ENCODE data around the gene CEL. TPM values are rescaled to one million over a fixed set of nuclear protein-coding genes. Genes with fewer than 3 reads are reported as not detected.

CEL gene
- total RNA-seq, 2 donors from 2014 or later, result 1.7 to 3.3 TPM

DNA sequence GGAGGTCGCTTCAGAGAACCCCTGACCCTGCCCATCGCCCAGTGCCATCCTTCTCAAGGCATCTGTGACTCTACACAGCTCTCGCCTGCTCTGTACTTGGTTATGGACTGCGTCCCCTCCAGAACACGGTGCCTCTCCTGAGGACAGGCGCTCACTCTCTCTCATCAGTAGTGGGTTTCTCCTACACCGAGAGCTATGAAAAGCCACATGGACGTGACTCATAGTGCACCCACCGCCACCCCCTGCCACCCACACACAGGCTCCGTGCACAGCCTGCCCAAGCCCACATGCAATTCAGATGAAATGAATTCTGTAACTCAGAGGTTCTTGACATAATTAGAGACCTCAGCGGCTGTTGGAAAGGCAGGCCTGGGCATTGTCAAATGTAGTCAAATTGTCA is 17.1 kb upstream of the CEL start:
- DNase-seq, result no peak
- Mint-ChIP-seq H3K9me3 (peaks cover 4% of the 10 kb centered on the region), H3K4me1 (no peaks in the 10 kb centered on the region), H3K4me3 (no peak overlapping the region), H3K27me3 (ENCODE audit: insufficient read depth) (no peaks in the 10 kb centered on the region), H3K27ac (no peak overlapping the region), H3K36me3 (ENCODE audit: low read depth) (peaks cover 72% of the 10 kb centered on the region)
- TF ChIP-seq CTCF (conservative IDR thresholded peaks at IDR 0.05), result no peak
- 94 to 96% methylated on average over 10 to 11 of the region's 11 CpGs for WGBS, 2 experiments (ENCODE audit: insufficient coverage in 1 of 2, insufficient read length in 1 of 2)
- no peaks in the 10 kb centered on the region for H3K9me3 ChIP-seq (ENCODE audit: control insufficient read depth, low read length)
- H3K27me3 ChIP-seq (ENCODE audit: control insufficient read depth, insufficient read depth, low read length, poor library complexity, severe bottlenecking), result no peaks in the 10 kb centered on the region
- no peak overlapping the region for H3K9ac ChIP-seq (ENCODE audit: extremely low read depth, low read length, poor library complexity, severe bottlenecking)
- no peaks in the 10 kb centered on the region for H3K4me1 ChIP-seq (ENCODE audit: control insufficient read depth, insufficient read depth, low read length)
- no peak overlapping the region for H3K4me3 ChIP-seq (ENCODE audit: low read length)
- peaks cover 88% of the 10 kb centered on the region for H3K36me3 ChIP-seq (ENCODE audit: control insufficient read depth, insufficient read depth, low read length)
- no peak overlapping the region for H3K27ac ChIP-seq (ENCODE audit: low read depth, low read length)

GRCh38 chr9:133045132-133045531 is 16.6 kb upstream of the CEL start:
- H3K4me3 Mint-ChIP-seq, result no peak overlapping the region
- H3K4me3 ChIP-seq (ENCODE audit: low read length), result no peak overlapping the region
- H3K27me3 Mint-ChIP-seq (ENCODE audit: insufficient read depth), result no peaks in the 10 kb centered on the region
- peaks cover 4% of the 10 kb centered on the region for H3K9me3 Mint-ChIP-seq
- no peaks in the 10 kb centered on the region for H3K9me3 ChIP-seq (ENCODE audit: control insufficient read depth, low read length)
- H3K9ac ChIP-seq (ENCODE audit: extremely low read depth, low read length, poor library complexity, severe bottlenecking), result no peak overlapping the region
- H3K36me3 Mint-ChIP-seq (ENCODE audit: low read depth), result peaks cover 76% of the 10 kb centered on the region
- no peaks in the 10 kb centered on the region for H3K27me3 ChIP-seq (ENCODE audit: control insufficient read depth, insufficient read depth, low read length, poor library complexity, severe bottlenecking)
- H3K36me3 ChIP-seq (ENCODE audit: control insufficient read depth, insufficient read depth, low read length), result peaks cover 88% of the 10 kb centered on the region
- H3K4me1 ChIP-seq (ENCODE audit: control insufficient read depth, insufficient read depth, low read length), result no peaks in the 10 kb centered on the region
- H3K4me1 Mint-ChIP-seq, result no peaks in the 10 kb centered on the region
- no peak for TF ChIP-seq CTCF (conservative IDR thresholded peaks at IDR 0.05)
- WGBS, 2 experiments (ENCODE audit: insufficient coverage in 1 of 2, insufficient read length in 1 of 2), result 96 to 97% methylated on average over 10 to 15 of the region's 15 CpGs
- no peak for DNase-seq
- no peak overlapping the region for H3K27ac Mint-ChIP-seq
- no peak overlapping the region for H3K27ac ChIP-seq (ENCODE audit: low read depth, low read length)

GRCh38 chr9:133046196-133046899 is 15.4 kb upstream of the CEL start:
- no peaks in the 10 kb centered on the region for H3K9me3 ChIP-seq (ENCODE audit: control insufficient read depth, low read length)
- H3K4me3 ChIP-seq (ENCODE audit: low read length), result no peak overlapping the region
- no peak overlapping the region for H3K9ac ChIP-seq (ENCODE audit: extremely low read depth, low read length, poor library complexity, severe bottlenecking)
- Mint-ChIP-seq H3K27me3 (ENCODE audit: insufficient read depth) (no peaks in the 10 kb centered on the region), H3K9me3 (peaks cover 1% of the 10 kb centered on the region), H3K4me1 (no peaks in the 10 kb centered on the region), H3K27ac (no peak overlapping the region), H3K4me3 (no peak overlapping the region), H3K36me3 (ENCODE audit: low read depth) (peaks cover 79% of the 10 kb centered on the region)
- H3K36me3 ChIP-seq (ENCODE audit: control insufficient read depth, insufficient read depth, low read length), result peaks cover 91% of the 10 kb centered on the region
- no peaks in the 10 kb centered on the region for H3K4me1 ChIP-seq (ENCODE audit: control insufficient read depth, insufficient read depth, low read length)
- DNase-seq, result no peak
- 95 to 100% methylated on average over 6 to 9 of the region's 9 CpGs for WGBS, 2 experiments (ENCODE audit: insufficient coverage in 1 of 2, insufficient read length in 1 of 2)
- no peak for TF ChIP-seq CTCF (conservative IDR thresholded peaks at IDR 0.05)
- H3K27me3 ChIP-seq (ENCODE audit: control insufficient read depth, insufficient read depth, low read length, poor library complexity, severe bottlenecking), result no peaks in the 10 kb centered on the region
- no peak overlapping the region for H3K27ac ChIP-seq (ENCODE audit: low read depth, low read length)
